ENCODE results near the gene MRPL24.
A peak's percentile ranks its signal among the peaks of the same experiment; 100 is the strongest.
"Not testable (repeated sequence)": the region's sequence is repeated elsewhere in the genome, so short reads cannot be mapped to it uniquely, and the experiment has no call there.

MRPL24 gene

GRCh38 chr1:156768610-156769295 lies 27.9 kb upstream of the MRPL24 start:
- H2AFZ ChIP-seq (ENCODE audit: low read depth, low read length), result no peak overlapping the region

GRCh38 chr1:156767879-156768604 lies 27.2 kb upstream of the MRPL24 start:
- H2AFZ ChIP-seq (ENCODE audit: low read depth, low read length), result peak overlapping the region; percentile 2

More at GRCh38 chr1:156768610-156769295, 27.9 kb upstream of the MRPL24 start:
- Histone ChIP-seq H3K9me3 (ENCODE audit: low read length) (no peaks in the 10 kb centered on the region), H3K4me3 (ENCODE audit: low read length) (peak overlapping the region; percentile 69), H3K36me3 (ENCODE audit: insufficient read depth, low read length) (peaks cover 18% of the 10 kb centered on the region), H3K4me1 (ENCODE audit: insufficient read depth, low read length) (peaks cover 17% of the 10 kb centered on the region), H3K27me3 (ENCODE audit: insufficient read depth, low read length) (no peaks in the 10 kb centered on the region)

DNA sequence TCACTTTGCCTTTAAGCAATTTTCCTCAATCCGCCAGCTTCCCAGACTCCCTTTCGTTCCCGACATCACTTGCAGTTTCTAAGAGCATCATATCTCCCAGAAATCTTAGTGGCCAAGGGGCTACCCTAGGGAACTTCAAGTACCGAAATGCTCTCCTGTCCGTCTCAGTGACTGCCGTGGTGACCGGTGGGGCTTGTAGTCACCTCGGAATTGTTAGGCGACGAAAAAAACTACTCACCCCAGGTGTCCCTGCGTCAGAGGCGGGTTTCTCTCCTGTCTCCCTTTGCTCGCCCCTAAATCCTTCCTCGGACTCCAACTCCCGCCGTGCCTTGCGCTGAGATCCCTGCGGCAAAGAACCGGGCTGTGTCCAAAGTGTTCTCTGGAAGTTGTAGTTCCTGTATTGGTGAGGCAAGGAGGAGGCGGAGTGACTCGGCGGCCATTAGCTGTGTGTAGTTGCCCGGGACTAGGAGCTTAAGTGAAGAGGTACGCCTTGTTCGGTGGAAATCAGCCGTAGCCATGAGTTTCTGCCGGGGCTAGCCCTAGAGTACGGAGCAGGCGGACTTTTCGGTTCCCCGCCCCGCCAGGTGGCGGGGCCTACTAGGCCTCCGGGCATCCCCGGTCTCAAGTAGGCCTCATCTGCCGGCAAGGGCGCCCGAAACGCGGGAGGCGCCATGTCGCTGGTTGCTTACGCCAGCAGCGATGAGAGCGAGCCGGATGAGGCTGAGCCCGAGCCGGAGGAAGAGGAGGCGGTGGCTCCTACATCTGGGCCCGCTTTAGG lies 26.4 kb upstream of the MRPL24 start, which contains the start of gene PRCC:
Gene PRCC, plus strand, starts transcription at position 435 of the 778 bp plus-strand sequence. Its CDS starts 237 bp downstream, at position 672.
- H3K9me3 ChIP-seq (ENCODE audit: low read length), result no peaks in the 10 kb centered on the region
- peaks cover 12% of the 10 kb centered on the region for H3K36me3 ChIP-seq (ENCODE audit: insufficient read depth, low read length)
- H3K4me3 ChIP-seq (ENCODE audit: low read length), result peak within 1 kb of the TSS; percentile 69
- peaks cover 17% of the 10 kb centered on the region for H3K4me1 ChIP-seq (ENCODE audit: insufficient read depth, low read length)
- peak within 1 kb of the TSS; percentile 63 for H2AFZ ChIP-seq (ENCODE audit: low read depth, low read length)
- no peaks in the 10 kb centered on the region for H3K27me3 ChIP-seq (ENCODE audit: insufficient read depth, low read length)

More at GRCh38 chr1:156767879-156768604, 27.2 kb upstream of the MRPL24 start:
- Histone ChIP-seq H3K27me3 (ENCODE audit: insufficient read depth, low read length) (no peaks in the 10 kb centered on the region), H3K4me1 (ENCODE audit: insufficient read depth, low read length) (peaks cover 17% of the 10 kb centered on the region), H3K9me3 (ENCODE audit: low read length) (no peaks in the 10 kb centered on the region), H3K36me3 (ENCODE audit: insufficient read depth, low read length) (peaks cover 12% of the 10 kb centered on the region), H3K4me3 (ENCODE audit: low read length) (peak overlapping the region; percentile 69)

DNA sequence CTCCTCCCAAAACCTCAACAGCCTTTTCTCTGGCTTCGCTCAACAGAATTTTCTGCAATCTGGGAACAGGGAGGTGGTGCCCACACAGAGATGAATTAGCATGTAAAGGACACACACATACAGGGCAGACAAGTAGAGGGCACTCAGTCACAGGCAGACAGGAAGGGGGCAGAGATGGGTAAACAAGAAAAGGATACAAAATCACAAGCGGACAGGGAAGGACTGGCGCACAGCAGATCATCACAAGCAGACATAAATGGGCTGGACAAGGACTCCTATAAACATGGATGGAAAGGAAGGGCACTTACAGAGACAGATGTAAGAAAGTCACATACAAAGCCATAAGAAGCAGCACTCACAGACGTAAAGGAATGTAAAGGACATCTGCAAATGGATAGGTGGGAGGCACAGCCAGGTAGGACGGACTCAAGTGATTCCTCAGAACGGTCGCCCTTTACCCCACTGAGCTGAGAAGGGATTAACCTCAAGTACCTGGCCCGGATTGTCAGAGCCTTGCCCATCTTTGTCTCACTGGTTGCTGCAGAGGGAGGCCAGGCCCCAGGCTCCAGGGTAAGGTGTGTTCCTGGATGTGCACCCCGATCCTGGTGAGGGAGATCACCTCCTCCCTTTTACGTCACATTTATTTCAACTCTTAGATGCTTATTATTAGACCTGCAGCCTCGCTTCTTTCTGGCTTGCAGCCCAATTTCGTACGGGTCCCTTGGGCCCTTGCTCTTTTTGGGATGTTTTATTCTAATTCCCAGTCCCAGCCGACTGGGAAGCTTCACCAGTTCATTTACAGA lies 25.6 kb upstream of the MRPL24 start:
- H2AFZ ChIP-seq (ENCODE audit: low read depth, low read length), result peak overlapping the region; percentile 63
- peak overlapping the region; percentile 69 for H3K4me3 ChIP-seq (ENCODE audit: low read length)
- peaks cover 12% of the 10 kb centered on the region for H3K36me3 ChIP-seq (ENCODE audit: insufficient read depth, low read length)
- H3K4me1 ChIP-seq (ENCODE audit: insufficient read depth, low read length), result peaks cover 17% of the 10 kb centered on the region
- H3K27me3 ChIP-seq (ENCODE audit: insufficient read depth, low read length), result no peaks in the 10 kb centered on the region
- no peaks in the 10 kb centered on the region for H3K9me3 ChIP-seq (ENCODE audit: low read length)

GRCh38 chr1:156765666-156766065 lies 24.8 kb upstream of the MRPL24 start:
- no peaks in the 10 kb centered on the region for H3K9me3 ChIP-seq (ENCODE audit: low read length)
- no peak overlapping the region for H2AFZ ChIP-seq (ENCODE audit: low read depth, low read length)
- peaks cover 17% of the 10 kb centered on the region for H3K4me1 ChIP-seq (ENCODE audit: insufficient read depth, low read length)
- H3K27me3 ChIP-seq (ENCODE audit: insufficient read depth, low read length), result no peaks in the 10 kb centered on the region
- H3K4me3 ChIP-seq (ENCODE audit: low read length), result peak overlapping the region; percentile 69
- peaks cover 7% of the 10 kb centered on the region for H3K36me3 ChIP-seq (ENCODE audit: insufficient read depth, low read length)

GRCh38 chr1:156765136-156765535 lies 24.2 kb upstream of the MRPL24 start:
- not testable (repeated sequence) for H3K9me3 ChIP-seq (ENCODE audit: low read length); H3K27me3 ChIP-seq (ENCODE audit: insufficient read depth, low read length); H3K4me3 ChIP-seq (ENCODE audit: low read length); H3K36me3 ChIP-seq (ENCODE audit: insufficient read depth, low read length); H2AFZ ChIP-seq (ENCODE audit: low read depth, low read length)
- H3K4me1 ChIP-seq (ENCODE audit: insufficient read depth, low read length), result peaks cover 21% of the 10 kb centered on the region

DNA sequence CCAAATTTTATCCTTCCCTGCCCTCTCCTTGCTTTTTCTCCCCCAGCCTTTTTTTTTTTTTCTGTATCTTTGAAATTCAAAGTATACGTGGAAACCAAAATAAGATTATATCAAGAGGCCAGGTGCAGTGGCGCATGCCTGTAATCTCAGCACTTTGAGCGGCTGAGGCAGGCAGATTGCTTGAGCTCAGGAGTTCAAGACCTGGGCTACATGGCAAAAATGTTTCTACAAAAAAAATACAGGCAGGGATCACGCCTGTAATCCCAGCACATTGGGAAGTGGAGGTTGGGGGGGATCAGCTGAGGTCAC lies 19.9 kb upstream of the MRPL24 start:
- Histone ChIP-seq H3K9me3 (ENCODE audit: low read length) (no peaks in the 10 kb centered on the region), H2AFZ (ENCODE audit: low read depth, low read length) (no peak overlapping the region), H3K4me1 (ENCODE audit: insufficient read depth, low read length) (peaks cover 7% of the 10 kb centered on the region), H3K36me3 (ENCODE audit: insufficient read depth, low read length) (no peaks in the 10 kb centered on the region), H3K4me3 (ENCODE audit: low read length) (no peak overlapping the region), H3K27me3 (ENCODE audit: insufficient read depth, low read length) (no peaks in the 10 kb centered on the region)

GRCh38 chr1:156760092-156760795 lies 19.4 kb upstream of the MRPL24 start:
- Histone ChIP-seq H3K9me3 (ENCODE audit: low read length) (no peaks in the 10 kb centered on the region), H2AFZ (ENCODE audit: low read depth, low read length) (no peak overlapping the region), H3K4me1 (ENCODE audit: insufficient read depth, low read length) (peaks cover 7% of the 10 kb centered on the region), H3K4me3 (ENCODE audit: low read length) (no peak overlapping the region), H3K36me3 (ENCODE audit: insufficient read depth, low read length) (no peaks in the 10 kb centered on the region), H3K27me3 (ENCODE audit: insufficient read depth, low read length) (no peaks in the 10 kb centered on the region)

DNA sequence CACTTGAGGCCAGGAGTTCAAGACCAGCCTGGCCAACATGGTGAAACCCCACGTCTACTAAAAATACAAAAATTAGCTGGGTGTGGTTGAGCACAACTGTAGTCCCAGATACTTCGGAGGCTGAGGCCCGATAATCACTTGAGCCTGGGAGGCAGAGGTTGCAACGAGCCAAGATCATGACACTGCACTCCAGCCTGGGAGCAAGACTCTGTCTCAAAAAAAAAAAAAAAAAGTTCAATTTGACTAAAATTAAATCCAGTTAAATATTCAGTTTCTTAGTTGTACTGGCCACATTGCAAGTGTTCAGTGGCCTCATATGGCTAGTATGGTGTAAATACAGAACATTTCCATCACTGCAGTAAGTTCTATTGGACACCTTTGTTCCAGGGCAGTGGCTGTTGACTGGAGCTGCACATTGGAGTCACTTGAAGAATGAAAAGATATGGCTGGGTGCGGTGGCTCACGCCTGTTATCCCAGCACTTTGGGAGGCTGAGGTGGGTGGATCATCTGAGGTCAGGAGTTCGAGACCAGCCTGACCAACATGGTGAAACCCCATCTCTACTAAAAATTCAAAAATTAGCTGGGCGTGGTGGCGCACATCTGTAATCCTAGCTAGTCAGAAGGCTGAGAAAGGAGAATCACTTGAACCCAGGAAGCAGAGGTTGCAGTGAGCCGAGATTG lies 16.8 kb upstream of the MRPL24 start:
- peaks cover 12% of the 10 kb centered on the region for H3K4me1 ChIP-seq (ENCODE audit: insufficient read depth, low read length)
- H3K27me3 ChIP-seq (ENCODE audit: insufficient read depth, low read length); H3K36me3 ChIP-seq (ENCODE audit: insufficient read depth, low read length); H3K9me3 ChIP-seq (ENCODE audit: low read length); H2AFZ ChIP-seq (ENCODE audit: low read depth, low read length); H3K4me3 ChIP-seq (ENCODE audit: low read length): not testable (repeated sequence)

DNA sequence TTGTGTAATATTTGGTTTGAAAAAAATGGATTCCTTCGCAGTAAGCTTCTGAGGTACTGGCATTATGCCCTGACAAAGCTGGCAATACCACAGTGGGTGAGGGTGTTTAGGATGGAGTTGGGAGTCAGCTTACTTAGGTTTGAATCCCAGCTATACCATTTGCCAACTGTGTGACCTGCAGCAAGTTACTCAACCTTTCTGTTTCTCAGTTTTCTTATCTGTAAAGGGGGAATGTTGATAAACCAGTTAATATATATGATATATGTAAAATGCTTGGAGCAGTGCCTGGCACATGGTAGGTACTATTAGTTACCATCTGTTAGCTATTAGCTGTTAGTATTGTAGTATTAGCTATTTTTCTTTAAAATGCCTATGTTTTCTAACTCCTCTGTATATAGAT lies 15.5 kb upstream of the MRPL24 start:
- no peaks in the 10 kb centered on the region for H3K27me3 ChIP-seq (ENCODE audit: insufficient read depth, low read length)
- no peak overlapping the region for H2AFZ ChIP-seq (ENCODE audit: low read depth, low read length)
- no peaks in the 10 kb centered on the region for H3K9me3 ChIP-seq (ENCODE audit: low read length)
- H3K4me3 ChIP-seq (ENCODE audit: low read length), result no peak overlapping the region
- H3K4me1 ChIP-seq (ENCODE audit: insufficient read depth, low read length), result peaks cover 17% of the 10 kb centered on the region
- H3K36me3 ChIP-seq (ENCODE audit: insufficient read depth, low read length), result peaks cover 2% of the 10 kb centered on the region

- Histone ChIP-seq H3K4me3 (ENCODE audit: low read length) (no peak overlapping the region), H3K4me1 (ENCODE audit: insufficient read depth, low read length) (peaks cover 17% of the 10 kb centered on the region), H2AFZ (ENCODE audit: low read depth, low read length) (no peak overlapping the region), H3K27me3 (ENCODE audit: insufficient read depth, low read length) (no peaks in the 10 kb centered on the region), H3K36me3 (ENCODE audit: insufficient read depth, low read length) (peaks cover 2% of the 10 kb centered on the region), H3K9me3 (ENCODE audit: low read length) (no peaks in the 10 kb centered on the region)
Observed at GRCh38 chr1:156755527-156755950, 14.7 kb upstream of the MRPL24 start.

DNA sequence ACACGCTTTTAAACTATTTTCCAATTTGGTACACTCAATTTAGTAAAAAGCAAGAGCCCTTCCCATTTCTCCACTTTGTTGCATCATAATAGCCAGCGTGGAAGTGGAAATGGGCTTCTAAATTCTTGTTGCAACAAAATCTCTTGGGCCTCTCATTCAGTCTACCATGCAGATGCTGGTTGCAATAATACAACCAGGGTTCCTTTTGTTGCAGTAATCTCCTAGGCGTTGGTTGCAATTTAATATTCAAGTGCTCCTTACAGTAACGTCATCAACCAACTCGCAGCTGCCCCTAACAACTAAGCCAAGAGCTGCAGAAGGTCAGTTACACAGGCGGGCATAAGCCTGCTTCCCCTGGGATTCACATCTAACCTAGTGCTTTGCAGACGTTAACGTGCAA lies 13.3 kb upstream of the MRPL24 start:
- no peak overlapping the region for H2AFZ ChIP-seq (ENCODE audit: low read depth, low read length)
- H3K4me3 ChIP-seq (ENCODE audit: low read length), result no peak overlapping the region
- H3K9me3 ChIP-seq (ENCODE audit: low read length), result no peaks in the 10 kb centered on the region
- H3K36me3 ChIP-seq (ENCODE audit: insufficient read depth, low read length), result peaks cover 2% of the 10 kb centered on the region
- no peaks in the 10 kb centered on the region for H3K27me3 ChIP-seq (ENCODE audit: insufficient read depth, low read length)
- peaks cover 23% of the 10 kb centered on the region for H3K4me1 ChIP-seq (ENCODE audit: insufficient read depth, low read length)
